GM10847 (cell line): ENCODE measurements around the gene PPFIBP2.

Source experiments
- POLR2A ChIP-seq: IDR thresholded peaks from 2 replicates; pipeline ENCODE4 v1.6.1; 2011; ENCODE audit not compliant: insufficient read length; ENCODE audit errors: extremely low read depth

PPFIBP2 gene

DNA sequence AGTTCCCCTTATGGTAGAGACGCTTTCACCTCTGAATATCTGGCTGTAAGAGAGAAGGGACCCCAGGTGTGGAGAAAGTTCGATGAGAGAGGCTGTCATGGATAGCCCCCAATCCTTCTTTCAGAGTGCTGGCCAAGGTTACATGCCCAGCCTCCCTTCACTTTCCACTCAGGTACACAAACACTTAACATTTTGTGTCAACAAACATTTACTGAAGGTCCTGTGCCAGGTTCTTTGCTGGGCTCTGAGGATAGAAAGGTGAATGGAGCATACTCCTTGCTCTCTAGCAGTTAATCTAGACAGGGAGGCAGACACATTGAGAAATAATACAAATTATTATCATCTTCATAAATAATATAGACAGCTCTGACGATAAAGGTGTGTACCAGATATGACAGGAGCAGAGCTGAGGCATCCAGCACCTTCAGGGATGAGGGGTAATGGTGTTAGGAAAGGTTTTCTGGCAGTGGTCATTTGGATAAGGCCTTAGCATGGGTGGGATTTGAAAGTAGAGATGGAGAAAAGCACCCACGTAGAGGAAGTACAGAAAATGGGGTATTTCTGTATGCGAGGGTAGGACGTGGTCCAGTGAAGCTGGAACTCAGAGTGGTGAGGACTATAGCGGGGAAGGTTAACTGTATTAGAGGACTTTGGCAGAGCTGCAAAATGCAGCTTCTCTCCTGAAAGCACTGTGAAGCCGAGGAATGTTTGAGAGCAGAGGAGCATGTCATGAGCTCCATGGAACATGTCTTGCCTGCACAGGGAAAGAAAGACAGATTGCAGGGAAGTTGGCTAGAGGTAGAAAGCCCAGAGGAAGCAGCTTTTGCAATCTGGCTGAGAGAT is 19.6 kb downstream of the PPFIBP2 start:
- no peak for TF ChIP-seq POLR2A

DNA sequence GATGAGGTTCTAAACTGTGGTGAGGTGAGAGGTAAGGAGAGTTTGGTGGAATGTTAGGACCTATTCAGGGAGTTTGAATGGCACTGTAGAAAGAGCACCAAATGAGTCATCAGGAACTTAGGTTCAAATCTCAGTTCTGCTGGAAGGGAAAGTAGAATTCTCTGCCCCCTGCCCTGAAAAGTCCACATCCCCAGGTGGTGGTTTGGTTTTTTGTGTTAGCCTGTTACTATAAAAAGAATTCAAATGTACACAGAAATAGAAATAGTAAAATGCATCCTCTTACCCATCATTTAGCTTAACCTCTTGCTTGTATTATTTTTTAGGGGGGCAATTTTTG is 20.2 kb downstream of the PPFIBP2 start:
- no peak for TF ChIP-seq POLR2A

DNA sequence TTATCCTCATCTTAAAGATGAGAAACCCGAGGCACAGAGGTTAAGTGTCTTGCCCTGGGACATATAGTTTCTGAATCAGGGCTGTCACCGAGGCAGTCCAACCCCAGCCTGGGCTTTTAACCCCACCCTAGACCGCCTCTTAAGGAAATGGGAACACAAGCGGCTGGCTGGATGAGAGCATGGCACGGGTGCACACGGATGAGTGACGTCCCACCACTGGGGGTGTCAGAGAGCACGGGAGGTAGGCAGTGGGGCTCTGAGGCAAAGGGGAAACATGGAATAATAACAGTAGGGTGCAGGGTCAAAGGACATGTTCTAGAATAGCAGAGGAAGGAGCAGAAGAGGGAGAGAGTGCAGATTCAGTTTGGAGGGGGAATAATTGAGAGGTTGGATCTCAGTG is 22.3 kb downstream of the PPFIBP2 start:
- TF ChIP-seq POLR2A: no peak

DNA sequence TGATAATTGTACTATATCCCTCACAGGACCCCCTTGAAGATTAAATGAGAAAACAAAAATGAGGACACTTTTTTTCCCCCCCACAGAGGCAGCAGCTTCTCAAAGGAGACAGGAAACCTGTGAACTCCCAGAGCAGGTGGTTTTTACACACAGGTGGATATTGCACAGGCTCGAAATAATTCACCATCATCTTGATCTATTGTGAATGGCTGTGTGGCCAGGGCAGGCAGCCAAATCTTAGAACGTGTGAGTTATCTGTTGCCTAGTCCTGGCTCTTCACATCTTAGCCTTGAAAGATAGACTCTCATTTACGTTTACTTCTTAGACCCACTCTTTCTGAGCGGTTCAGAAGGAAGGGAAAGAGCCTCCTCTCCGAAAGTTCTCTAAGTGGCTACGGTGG is 23.5 kb downstream of the PPFIBP2 start:
- TF ChIP-seq POLR2A: no peak

DNA sequence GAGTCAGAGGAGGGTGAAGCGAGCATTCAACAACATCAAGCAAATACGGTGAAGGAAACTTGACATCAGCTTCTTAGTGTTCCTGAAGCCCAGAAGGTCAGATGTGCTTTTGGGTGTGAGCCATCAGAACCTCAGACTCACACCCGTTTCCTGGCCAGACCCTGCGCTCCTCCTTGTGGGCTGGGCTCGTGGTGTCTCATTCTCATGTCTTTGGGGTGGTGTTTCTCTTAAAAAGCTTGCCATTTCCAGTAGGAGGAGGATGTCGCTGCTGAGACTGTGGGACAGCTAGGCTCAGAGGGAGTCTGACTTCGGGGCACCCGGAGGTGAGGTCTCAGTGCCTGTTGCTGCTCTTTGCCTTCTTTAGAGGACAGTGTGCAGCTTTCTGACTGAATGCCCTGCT is 24.2 kb downstream of the PPFIBP2 start:
- no peak for TF ChIP-seq POLR2A

DNA sequence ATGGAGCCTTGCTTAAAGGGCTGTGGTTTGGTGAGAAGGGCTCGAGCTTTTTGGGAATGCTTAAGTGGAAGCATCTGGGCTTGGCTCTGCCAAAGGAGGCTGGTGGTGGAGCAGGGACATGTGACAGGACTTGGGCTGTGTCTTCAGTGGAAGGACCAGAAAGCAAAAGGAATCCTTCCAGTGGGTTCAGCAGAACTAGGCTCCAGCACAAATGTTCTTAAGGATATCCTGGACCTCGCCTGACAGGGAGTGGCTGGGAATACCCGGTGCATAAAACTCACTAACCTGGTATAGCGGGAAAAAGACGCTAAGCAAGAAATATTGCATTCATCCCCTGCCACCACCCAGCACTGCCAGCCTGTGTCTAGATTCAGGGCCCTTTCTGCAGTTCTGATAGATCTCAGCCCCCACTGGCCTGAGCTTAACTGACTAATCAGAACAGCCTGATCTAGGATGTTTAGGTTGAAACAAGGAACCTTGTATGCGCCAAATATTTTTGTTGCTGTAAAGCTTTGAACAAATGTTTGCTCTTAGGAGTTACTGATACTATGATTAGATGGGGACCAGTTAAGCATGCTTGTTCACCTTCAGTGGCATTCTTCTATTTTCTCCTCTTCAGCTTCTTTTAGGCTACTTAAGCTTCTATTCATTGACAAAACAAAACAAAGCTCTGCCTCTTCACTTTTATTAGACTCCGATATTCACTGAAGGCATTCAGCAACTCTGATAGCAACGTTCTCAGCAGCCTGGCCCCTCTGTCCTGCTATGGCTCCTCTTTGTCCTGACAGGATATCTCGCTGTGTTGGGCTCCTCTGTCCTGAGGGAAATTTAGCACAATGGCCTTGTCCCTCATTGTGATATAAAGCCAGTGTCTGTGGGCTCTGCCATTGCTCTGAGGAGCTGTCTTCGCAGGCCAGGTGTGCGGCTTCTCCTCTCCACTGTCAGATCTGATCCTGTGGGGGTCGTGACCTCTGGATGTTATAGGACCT is 25.0 kb downstream of the PPFIBP2 start:
- no peak for TF ChIP-seq POLR2A

DNA sequence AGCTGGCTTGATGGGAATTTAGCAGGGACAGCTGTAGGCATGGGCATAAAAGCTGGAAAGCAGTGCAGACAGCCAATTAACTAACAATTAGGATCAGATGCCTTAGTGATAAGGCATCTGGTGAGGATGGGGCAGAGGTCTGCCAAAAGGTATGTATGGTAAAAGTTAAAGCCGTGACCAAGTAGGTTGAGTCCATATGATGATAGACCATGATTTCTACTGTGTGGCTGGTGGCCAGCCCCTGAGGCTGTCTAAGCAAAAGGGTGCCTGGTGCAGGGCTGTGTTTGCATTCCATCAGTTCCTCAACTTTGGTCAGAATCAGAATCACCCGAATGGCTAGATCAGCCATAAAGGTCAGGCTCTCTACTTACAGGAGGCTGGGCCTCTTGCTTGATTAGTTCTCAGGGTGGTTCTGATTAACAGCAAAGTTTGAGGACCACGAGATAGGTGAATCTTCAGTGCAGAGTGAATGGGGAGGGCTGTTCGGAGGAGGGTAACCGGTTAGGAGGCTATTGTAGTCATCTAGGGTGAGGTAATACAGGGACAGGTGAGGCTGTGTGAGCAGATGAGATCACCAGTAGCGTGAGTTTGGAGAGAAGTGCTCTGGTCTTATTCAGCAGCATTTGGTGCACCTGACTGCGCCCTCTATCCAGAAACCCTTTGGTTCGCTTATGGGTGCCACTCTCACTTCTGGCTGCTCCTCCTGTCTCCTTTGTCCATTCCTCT is 27.2 kb downstream of the PPFIBP2 start:
- TF ChIP-seq POLR2A: no peak

DNA sequence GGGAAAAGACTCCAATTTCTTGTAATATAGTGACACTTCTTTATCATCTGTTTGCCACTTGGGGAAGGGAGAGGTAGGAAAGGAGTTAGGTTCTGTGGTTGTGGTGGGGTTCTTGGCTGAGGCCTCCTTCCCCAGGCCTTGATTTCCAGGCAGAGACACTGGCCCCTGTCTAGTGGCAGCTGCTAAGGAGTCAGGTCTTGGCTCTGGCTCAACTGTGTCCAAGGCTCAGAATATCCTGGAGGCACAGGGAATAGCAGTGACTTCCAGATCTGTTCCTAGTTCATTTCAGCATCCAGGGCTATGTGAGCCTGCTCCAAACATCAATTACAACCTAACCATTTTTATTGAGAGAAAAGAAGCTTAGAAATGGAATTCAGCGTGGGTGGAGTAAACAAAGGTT is 29.5 kb downstream of the PPFIBP2 start:
- no peak for TF ChIP-seq POLR2A

DNA sequence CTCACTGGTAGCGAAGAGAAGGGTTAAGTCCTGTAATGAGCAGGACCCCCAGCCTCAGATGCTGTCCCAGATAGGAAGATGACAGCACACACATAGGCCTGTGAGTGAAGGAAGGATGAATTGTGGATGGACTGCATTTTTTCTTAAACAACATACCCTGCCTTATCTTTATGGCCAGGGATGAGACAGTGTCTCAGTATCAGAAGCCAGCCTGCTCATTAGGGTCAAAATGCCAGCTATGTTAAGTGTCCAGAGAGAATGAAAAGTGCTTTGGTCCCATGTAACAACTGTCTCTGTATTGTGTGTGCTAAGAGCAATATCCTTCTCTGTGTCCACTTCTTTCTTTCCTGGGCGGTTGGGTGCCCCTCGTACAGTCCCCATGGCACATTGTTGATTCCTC is 30.2 kb downstream of the PPFIBP2 start:
- no peak for TF ChIP-seq POLR2A

DNA sequence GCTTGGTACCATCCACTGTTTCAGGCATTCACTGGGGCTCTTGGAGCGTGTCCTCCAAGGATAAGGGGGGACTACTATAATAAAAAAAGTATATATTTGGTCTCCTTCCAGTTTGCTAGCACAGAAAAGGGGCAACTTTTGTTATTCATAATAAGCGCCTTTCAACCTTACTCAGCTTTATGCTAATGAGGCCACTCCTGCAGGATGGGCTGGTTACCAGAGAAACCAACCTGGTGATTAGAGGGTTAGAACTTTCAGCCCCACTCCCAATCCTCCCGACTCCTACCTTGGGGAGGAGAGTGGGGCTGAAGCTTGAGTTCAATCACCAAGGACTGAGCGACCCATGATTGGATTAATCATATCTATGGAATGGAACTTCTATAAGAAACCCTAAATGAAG is 31.8 kb downstream of the PPFIBP2 start:
- TF ChIP-seq POLR2A: no peak

DNA sequence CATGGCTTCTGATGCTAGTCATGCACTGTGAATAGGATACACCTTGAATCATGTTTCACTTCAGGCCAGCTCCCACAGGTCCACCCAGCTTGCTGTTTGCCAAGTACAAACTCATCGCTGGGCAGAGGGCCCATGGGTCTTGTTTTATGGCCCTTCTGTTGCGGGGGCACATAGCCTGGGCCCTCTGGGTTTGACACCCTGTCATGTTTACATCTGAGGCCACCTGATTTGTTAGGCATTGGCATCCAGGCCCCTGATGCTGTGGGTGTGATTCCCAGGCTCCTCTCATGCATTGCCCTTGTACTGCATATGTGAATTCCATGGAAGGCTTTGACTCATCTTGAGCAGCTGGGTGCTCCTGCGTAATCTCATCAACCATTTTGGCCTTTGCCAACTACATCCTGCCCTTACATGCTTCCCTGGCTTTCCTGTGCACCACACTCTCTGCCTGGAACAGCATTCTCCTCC is 32.6 kb downstream of the PPFIBP2 start:
- TF ChIP-seq POLR2A: no peak

DNA sequence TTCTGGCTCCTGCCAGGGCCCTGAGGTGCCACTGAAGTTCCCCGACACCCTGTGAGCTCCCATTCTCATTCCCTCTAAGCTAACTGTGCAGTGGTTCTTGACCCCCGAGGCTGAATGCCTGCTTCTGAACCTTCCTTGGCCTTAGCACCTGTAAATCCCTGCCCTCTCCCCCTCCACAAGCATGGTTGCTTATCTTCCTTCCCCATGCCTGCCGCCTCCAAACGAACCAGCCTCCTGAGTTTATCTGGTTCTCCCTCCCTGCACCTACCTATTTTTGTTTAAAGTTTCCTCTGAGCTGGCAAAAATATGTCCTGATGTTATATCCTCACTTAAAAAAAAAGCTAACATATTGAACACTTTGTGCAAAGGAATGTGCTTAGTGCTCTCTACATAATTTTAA is 33.9 kb downstream of the PPFIBP2 start:
- TF ChIP-seq POLR2A: no peak

DNA sequence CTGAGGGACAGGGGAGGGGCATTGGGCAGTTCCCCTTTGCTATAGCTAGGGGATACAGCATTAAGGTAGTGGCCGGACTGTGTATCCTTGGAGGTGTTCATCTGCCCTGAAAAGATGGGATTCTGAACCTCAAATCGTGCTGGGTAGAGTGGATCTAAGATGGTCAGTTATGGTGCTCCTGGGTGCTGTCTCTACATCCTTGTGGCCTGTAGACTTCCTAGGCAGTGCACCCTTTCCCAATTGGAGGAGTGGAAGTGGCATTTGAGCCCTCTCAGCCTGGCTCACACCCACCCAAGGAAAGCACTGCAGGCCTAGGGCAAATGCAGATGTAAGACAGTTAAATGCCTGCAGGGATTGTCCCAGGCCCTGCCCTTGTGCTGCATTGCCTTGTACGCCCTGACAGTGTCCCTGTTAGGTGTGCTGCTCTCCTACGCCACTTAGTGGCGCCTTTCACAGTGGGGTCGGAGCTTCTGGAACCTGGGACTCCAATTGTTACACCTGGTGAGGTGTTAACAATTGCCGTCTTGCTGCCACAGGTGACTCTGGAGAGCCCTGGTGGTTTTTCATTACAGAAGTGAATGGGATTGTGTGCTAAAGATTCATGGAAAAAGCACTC is 35.0 kb downstream of the PPFIBP2 start:
- TF ChIP-seq POLR2A: no peak

DNA sequence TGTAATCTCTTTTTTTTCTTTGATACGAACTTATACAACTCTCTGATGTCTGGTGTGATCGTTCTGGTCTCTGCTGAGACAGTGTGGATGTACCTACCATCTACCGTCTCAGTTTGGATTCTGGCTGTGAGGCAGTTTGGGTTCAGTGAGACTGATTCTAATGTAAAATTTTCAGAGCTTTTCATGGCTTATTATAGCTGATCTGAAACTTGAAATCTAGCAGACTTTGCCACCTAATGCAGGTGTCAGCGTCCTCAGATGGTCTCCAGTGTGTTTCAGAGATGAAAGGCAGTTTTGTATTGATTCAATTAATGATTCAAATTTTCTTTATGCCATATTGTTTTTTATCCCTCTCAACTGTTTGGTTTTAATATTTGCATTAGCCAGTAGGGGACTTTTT is 35.9 kb downstream of the PPFIBP2 start:
- TF ChIP-seq POLR2A: no peak

DNA sequence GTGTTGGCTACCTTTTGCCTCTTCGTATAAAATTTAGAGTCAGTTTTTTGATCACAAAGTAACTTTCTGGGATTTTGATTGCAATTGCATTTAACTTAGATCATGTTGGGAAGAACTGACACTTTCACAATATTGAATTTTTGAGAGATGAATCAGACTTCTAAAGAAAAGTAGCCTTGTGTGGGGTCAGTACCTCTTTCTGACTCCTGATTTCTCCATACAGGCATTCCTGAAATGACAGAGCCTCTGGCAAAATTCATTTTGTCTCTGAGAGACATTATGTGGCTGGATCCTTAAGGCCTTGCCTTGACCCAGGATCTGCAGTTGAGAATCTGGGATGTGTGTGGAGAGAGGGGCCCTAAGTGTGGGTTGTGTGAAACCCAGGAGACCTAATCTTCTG is 37.8 kb downstream of the PPFIBP2 start:
- TF ChIP-seq POLR2A: no peak
